T-helper 2 cell treated with Interferon-gamma antibody and Interleukin-4, amounts not matched to agents 100 ng/mL and 5 ng/mL, for 36 hours (primary cell): ENCODE measurements around the gene SMAGP. TPM values are rescaled to one million over a fixed set of nuclear protein-coding genes. Genes with fewer than 3 reads are reported as not detected.
"Not testable (repeated sequence)": the region's sequence is repeated elsewhere in the genome, so short reads cannot be mapped to it uniquely, and the experiment has no call there.

Experiments used
- intact Hi-C: fragments of 100-400 bp; cut with micrococcal nuclease; formaldehyde crosslinking; loops from one replicate; pipeline ENCODE4 v1.15.1; 2023
- total RNA-seq: library from RNA; stranded (reverse); gene quantifications from 2 replicates; pipeline ENCODE4 v1.2.3, GENCODE V29; 2022

SMAGP gene
- total RNA-seq, 1 donor from 2014 or later = 2.0 TPM

DNA sequence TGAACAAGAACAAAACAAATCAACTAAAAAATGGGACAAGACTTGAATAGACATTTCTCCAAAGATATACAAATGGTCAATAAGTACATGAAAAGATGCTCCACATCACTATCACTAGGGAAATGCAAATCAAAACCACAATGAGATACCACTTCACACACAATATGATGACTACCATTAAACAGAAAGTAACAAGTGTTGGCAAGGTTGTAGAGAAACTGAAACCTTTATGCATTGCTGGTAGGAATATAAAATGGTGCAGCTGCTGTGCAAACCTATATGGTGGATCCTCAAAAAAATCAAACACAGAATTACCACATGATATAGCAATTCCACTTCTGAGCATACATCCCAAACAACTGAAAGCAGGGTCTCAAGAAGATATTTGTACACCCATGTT is 5.2 kb downstream of the SMAGP start:
- intact Hi-C loops = loop anchor here (5.0 kb wide), 2 partner anchors 48 to 57 kb away; partner anchors contain the start of genes BIN2 and POU6F1

DNA sequence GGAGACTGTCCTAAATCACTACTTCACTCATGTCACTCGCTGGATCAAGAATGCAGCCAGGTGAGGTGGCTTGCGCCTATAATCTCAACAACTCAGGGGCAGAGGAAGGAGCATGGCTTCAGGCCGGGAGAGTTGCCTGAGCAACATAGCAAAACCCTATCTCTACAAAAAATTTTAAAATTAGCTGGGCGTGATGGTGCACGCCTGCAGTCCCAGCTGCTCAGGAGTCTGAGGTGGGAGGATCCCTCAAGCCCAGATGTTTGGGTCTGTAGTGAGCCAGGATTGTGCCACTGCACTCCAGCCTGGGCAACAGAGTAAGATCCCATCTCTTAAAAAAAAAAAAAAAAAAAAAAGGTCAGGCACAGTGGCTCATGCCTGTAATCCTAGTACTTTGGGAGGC is 5.9 kb downstream of the SMAGP start:
- intact Hi-C loops = no loop called here

DNA sequence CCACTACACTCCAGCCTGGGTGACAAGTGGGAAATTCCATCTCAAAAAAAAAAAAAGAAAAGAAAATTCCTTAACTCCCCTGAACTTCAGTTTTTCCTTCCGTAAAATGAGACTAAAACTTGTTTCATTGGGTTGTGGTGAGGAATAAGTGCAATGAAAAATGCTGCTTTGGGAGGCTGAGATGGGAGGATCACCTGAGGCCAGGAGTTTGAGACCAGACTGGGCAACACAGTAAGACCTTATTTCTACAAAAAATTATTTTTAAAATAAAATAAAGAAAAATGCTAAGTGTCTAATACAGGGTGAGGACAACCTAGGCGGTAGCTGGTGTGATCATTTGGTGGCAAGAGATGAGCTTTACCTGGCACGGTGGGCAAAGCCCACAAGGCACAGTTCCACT is 6.9 kb downstream of the SMAGP start:
- intact Hi-C loops = no loop called here

DNA sequence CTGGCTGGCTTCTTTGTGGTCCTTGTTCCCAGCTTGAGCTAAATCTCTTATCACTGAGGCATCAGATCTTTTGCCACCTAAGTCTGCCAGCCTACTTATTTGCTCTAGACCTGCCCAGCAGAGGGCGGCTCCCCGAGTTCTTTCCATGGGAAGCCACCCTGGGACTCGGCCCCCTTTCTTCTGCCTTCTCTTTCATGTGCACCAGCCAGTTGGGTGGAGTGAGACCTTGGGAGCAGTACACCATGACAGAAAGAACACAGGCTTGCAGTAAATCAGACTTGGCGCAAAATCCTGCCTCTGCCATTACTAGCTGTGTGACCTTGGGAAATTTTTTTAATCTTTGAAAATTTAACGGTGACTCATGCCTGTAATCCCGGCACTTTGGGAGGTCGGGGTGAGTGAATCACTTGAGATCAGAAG is 7.4 kb downstream of the SMAGP start:
- intact Hi-C loops = no loop called here

DNA sequence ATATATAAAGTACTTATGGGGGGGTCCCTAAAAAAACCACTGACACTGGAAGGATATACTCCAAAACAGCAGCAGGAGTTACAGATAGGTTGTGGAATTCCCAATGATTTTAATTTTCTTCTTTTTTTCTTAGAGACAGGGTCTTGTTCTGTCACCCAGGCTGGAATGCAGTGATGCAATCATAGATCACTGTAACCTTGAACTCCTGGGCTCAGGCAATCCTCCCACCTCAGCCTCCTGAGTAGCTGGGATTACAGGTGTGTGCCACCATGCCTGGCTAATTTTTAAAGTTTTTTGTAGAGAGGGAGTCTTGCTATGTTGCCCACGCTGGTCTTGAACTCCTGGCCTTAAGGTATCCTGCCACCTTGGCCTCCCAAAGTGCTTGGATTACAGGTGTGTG is 10.6 kb downstream of the SMAGP start:
- intact Hi-C loops = not testable (repeated sequence)

DNA sequence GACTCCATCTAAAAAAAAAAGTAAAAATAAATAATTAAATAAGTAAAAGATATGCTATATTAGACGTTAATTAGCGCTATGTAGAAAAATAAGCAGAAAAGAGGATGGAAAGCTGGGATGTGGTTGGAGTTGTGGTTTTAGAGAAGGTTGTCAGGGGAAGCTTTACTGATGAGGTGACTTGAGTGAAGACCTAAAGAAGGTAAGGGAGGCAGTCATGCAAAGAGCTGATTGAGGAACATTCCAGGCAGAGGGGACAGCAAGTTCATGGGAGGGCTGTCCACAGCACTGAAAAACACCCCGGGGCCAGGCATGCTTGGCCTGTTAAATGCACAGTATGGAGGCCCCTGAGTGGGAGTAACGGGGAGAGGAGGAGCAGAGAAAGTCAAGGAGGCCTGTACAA is 15.7 kb downstream of the SMAGP start:
- intact Hi-C loops = no loop called here

DNA sequence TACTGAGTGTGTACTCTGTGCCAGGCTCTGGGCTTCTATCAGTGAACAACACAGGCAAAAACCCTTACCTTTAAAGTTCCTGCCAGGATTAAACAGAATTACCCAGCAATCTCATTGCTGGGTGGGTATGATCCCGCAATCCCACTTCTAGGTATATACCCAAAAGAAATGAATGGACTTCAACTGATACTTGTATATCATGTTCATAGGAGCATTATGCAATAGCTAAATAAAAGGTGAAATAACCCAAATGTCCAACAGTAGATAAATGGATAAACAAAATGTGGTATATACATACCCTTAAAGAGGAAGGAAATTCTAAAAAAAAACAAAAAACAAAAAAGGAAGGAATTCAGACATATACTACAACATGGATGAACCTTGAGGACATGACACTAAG is 16.9 kb downstream of the SMAGP start:
- intact Hi-C loops = no loop called here

DNA sequence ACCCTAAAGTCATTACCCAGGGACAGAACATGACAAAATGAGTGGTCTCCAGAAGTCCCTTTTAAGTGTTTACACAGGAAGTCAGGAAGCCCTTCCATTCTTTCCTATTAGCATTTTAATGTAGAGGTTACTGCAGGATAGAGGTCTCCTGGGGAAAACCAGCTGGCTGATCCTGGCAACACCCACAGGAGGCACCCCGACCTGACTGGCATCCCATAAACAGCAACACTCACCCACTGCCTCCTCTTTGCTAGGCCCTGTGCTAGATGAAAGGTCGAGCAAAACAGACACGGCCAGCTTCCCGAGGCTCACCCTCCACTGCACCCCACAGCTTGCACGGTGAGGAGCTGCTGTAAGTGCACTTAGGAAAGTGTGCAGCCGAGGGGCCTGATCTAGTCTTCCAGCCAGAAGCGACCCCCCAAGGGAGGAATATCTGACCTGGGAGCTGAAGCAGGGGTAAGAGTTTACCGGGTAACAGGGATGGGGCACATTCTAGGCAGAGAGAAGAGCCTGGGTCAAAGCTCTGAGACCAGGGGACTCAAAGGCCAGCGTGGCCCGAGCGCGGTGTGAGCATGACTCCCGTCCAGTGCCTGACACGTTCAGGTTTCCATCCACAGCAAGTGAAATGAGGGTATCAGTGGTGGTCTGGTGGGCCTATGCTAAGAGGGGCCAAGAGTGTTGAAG is 22.6 kb downstream of the SMAGP start:
- intact Hi-C loops = no loop called here

DNA sequence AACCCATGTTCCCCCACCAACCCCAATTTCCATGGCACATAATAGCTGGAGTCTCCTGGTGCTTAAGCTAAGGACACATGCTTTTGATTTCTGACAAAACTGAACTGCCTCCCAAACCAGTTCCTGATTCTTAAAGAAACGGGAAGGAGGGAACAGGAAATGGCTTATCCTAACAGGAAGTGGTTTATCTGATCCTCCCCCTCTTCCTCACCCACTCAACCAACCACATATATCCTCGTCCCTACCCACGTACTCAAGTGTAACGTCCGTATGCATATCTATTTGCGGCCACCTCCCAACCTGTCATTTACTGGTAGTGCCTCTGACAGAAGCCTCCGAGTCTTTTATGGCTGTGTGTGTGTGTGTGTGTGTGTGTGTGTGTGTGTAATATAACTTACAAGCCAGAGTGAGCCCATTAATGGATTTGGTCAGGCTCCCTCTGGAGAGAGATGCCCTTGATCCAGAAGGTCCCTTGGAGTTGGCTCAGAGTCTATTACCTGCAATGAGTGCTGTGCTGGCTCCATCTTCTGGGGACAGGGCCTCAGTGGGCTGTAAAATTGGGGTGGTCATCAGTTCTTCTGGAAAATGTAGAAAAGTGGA is 23.9 kb downstream of the SMAGP start:
- intact Hi-C loops = no loop called here

DNA sequence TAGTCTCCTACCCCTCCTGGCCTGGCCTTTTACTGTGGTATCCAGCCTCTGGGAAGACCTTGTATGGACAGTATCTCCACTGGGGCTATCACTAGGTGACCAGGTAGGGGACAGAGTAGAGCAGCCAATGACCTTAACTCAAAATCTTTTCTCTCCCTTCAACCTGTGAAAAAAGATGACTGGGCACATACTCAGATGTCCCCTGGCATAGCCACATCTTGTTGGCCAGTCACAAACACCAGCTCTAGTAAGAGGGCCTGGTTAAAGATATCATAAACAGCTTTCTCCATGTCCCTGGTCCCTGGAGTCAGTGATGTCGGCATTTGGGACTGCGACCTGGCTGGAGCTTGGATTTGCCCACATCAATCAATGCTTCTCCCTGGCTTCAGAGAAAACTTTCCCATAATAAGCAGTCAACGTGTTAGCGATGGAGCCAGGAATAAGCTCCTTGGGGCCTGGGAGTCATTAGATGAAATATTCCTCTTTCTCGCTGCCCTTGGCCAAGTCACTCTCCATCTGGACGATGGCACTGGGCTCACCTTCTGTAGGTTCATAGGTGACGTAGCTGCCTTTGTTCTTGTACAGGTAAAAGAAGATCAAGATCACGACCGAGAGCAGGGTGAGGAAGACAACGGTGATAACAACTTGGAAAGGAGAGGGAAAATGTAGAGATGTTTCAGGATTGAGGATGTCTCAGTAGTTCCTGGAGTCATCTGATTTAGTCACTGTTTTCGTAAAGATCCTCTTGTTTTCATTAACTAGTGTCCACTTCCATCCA is 24.6 kb downstream of the SMAGP start:
- intact Hi-C loops = no loop called here

DNA sequence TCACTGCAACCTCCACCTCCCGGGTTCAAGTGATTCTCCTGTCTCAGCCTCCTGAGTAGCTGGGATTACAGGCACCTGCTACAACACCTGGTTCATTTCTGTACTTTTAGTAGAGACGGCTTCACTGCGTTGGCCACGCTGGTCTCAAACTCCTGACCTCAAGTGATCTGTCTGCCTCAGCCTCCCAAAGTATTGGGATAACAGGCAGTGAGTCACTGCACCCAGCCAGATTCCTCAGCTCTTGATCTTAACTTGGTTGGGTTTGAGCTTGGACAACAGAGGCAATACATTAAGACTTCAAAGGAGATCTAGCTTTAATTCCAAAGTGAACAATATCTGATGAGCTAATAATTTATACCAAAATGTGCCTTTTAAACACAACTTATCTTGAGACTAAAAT is 25.9 kb downstream of the SMAGP start:
- intact Hi-C loops = no loop called here

DNA sequence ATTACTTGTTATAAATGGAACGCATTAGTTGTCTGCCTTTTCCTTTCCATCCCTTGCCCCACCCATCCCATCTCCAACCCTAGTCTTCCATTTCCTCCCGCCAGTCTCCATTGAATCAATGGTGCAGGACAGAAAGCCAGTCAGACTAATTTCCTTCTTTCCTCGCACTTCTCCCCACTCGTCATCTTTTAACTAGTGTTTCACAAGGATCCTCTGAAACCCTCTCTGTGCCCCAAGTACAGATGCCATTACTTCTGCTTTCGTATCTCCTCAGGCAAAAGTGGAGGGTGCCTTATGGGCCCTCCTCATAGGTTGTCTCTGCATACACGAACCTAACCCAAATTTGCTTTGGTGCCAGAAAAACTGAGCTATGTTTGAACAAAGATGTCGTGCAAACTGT is 27.3 kb downstream of the SMAGP start:
- intact Hi-C loops = no loop called here

DNA sequence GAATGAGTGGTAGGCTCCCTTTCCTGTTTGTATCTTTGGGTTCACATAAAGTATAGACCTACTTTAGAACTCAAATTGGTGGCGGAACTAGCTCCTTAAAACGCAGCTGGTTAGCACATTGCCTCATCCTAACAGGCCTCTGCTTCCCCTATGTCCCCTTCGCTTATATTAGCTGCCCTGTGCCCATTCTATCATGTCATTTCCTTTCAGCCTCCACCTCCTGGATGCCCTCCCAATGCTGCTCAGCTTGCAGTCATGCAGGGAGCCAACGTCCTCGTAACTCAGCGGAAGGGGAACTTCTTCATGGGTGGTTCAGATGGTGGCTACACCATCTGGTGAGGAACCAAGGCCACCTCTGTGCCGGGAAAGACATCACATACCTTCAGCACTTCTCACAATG is 28.1 kb downstream of the SMAGP start:
- intact Hi-C loops = no loop called here

DNA sequence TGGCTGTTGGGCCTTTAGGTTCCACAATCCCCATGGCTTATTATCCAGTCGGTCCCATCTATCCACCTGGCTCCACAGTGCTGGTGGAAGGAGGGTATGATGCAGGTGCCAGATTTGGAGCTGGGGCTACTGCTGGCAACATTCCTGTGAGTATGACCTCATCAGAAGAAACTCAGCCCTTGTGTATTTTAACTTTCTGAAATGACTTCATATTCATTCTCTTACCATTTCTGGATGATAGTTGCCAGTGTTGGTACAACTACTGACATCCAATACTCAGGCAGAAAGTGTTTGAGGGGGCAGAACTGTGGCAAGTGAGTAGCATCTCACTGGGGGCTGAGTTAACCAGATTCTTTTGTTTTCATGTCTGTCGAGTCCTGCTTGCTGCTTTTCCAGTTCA is 29.2 kb downstream of the SMAGP start:
- intact Hi-C loops = no loop called here

DNA sequence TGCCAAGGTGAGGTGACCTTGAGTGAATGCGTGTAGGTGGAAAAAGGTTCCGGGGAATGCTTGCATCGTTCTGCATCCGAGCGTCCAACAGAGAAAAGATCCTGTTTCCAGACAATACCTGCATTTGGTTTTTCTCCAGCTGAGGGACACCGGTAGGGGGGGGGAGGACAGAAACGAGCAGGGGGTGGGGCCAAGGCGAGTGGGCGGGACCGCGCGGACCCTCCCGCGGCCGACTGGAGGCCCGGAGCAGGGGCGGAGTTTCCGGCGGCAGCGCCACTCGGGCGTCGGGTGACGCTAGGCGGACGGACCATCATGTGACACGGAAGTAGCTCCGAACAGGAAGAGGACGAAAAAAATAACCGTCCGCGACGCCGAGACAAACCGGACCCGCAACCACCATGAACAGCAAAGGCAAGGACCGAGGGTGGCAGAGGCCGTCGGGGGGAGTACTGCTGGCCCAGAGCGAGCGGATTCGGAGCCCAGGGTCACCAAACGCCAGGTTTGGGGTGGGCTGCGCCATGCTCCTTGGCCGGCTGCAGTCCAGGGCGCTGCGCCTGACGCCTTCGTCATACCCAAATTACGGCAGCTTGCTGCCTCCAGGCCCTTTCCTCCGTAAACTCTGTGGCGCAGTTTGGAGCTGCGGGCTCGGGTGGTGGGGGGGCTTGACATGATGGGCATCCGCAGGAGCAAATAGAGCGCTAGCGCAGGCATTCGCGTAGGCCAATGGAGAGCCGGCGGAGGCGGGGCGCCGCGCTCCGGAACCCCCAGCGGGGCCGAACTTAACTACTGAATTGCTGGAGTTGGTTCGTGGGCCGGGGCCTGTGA is 31.5 kb downstream of the SMAGP start, which contains the start of gene DAZAP2:
Gene DAZAP2 (plus strand): TSS at position 317 of the 825 bp plus-strand sequence. CDS start 82 bp downstream, at position 399.
- intact Hi-C loops = loop anchor here (1.0 to 5.0 kb wide), 7 partner anchors 20 to 1126 kb away; partner anchors contain the start of genes COX14, CSRNP2, LETMD1 and POU6F1

DNA sequence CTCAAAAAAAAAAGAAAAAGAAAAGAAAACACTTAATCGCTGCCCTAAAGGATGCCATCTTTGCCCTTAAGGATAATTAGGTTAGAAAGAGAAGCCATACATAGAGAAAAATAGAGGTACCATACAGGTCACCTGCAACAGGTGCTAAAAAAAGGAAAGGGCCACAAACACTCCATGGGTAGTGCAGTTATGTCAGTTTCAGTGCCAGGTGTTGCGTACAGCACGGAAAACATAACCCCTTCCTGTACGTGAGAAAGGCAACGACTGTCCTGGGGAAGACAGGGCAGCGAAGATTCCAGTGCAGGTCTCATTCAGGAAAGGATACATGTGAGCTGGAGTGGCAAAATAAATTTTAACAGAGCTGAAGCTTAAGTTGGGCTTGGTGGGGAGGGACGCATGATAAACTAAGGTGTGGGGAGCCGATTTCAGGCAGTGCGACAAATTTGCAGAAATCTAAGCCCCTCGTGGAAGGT is 32.1 kb downstream of the SMAGP start:
- intact Hi-C loops = loop anchor here (1.0 to 5.0 kb wide), 5 partner anchors 20 to 1126 kb away; partner anchors contain the start of genes COX14, CSRNP2, LETMD1 and POU6F1

DNA sequence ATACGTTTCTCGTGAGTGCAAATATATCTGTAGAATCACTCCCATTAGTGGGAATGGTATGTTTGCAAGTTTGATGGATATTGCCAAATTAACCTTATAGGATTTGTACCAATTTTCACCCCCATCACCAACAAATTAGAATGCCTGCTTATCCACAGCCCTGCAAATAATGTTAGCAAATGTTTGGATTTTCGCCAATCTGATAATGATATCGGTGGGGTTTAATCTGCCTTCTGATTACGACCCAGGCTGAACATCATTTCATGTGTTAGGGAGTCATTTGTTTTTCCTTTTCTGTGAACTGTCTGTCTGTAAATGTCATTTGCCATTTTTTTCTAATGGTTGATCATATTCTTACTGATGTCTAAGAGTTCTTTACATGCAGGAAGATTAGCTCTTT is 35.7 kb downstream of the SMAGP start:
- intact Hi-C loops = no loop called here

DNA sequence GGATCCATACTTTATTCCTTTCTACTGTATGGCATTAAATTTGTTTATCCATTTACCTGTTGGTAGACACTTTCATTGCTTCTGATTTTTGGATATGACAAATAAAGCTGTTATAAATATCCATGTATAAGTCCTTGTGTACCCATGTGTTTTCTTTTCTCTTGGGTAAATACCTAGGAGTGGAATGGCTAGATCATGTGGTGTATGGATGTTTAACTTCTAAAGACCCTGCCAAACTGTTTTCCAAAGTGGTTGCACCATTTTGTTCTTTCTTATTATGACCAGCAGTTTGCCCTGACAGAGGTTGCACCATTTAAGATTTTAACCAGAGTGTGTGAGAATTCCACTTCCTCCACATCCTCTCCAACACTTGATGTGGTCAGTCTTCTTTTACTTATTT is 37.6 kb downstream of the SMAGP start:
- intact Hi-C loops = no loop called here

DNA sequence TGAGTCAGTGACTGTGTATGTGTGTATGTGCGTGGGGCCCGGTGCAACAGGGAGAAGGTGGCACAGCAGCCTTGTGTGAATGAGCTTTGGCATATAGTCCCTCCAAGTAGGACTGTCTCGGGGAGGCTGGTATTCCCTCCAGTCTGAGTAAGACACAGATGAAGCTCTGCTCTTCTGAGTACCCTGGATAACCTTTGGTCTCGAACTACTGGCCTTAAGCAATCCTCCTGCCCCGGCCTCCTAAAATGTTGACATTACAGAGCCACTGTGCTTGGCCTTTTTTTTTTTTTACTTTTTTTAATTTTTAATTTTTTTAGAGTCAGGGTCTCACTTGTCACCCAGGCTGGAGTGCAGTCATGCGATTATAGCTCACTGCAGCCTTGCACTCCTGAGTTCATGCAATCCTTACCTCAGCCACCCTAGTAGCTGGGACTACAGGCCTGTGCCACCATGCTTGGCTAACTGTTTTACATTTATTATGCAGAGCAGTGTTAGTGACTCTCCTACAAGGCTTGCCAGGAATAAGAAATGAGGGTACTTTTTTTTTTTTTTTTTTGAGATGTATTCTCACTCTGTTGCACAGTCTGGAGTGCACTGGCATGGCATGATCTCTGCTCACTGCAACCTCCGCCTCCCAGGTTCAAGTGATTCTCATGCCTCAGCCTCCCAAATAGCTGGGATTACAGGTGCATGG is 41.0 kb downstream of the SMAGP start:
- intact Hi-C loops = no loop called here

DNA sequence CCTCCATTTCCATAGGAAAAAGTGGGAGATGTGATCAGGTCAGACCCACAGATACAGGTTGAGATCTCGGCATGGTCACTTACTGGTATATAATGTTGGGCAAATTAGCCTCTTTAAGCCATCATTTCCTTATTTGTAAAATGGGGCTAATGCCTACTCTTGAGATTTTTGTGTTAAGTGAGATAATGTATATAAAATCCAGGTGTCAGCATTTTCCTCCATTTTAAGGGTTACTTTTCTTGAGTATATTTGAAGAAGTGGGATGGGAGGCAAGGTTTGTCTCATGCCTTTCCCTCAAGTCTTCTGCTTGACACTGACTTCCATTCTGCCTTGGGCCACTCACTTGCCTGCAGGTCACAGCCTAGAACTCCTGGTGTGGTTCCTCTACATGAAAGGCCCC is 42.3 kb downstream of the SMAGP start:
- intact Hi-C loops = no loop called here

DNA sequence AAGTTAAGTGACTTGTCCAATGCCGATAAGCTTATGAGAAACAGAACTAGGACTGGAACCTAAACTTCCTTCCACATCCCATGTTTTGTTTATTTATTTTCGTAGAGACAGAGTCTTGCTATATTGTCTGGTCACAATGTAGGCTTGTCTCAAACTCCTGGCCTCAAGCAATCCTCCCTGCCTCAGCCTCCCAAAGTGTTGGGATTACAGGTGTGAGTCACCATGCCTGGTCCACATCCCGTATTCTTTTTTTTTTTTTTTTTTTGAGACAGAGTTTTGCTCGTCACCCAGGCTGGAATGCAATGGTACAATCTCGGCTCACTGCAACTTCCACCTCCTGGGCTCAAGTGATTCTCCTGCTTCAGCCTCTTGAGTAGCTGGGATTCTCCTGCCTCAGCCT is 43.1 kb downstream of the SMAGP start:
- intact Hi-C loops = not testable (repeated sequence)
